HepG2 (cell line): Measurements from ENCODE around the gene CMAS. TPM values are rescaled to one million over a fixed set of nuclear protein-coding genes. Genes with fewer than 3 reads are reported as not detected.

Source experiments
- ATAC-seq: fragments of 200-7000 bp; cut with Tn5 transposase; 3 replicates; pipeline ENCODE4 v1.9.1; 2020; ENCODE audit warnings: mild to moderate bottlenecking, moderate library complexity
- BruUV-seq: library from RNA; stranded (reverse); fragments of 400-500 nt; replicated peaks from 2 replicates; lab custom pipeline; 2021; lab: Mats Ljungman, UMichigan
- CTCF ChIA-PET: fragments of 300-600 bp; formaldehyde crosslinking; extraction: SDS; loops from one replicate; lab custom pipeline; 2021; ENCODE audit warnings: low total read pairs, inconsistent platforms, low intra/inter-chr PET ratio; lab: Yijun Ruan, JAX
- POLR2A ChIA-PET: fragments of 350-600 bp; sonication (Branson Sonifier 250); formaldehyde crosslinking; loops from one replicate; lab custom pipeline; 2020; ENCODE audit warnings: antibody characterized with exemption, inconsistent platforms; lab: Yijun Ruan, JAX
- DNase-seq: peaks from one replicate; pipeline ENCODE4 v3.0.0-alpha.2; 2015; ENCODE audit warnings: low spot score
- FAIRE-seq: peaks from 3 replicates; lab custom pipeline; 2011; peaks lifted over from hg19 to GRCh38; lab: Jason Lieb, UNC
- H2AFZ ChIP-seq: one replicate; pipeline ENCODE4 v1.6.1; 2011; ENCODE audit warnings: low read length, inconsistent platforms
- H3K27ac ChIP-seq: fragments of 300-600 bp; 3 replicates; pipeline ENCODE4 v1.8.0; 2011; ENCODE audit warnings: mixed run types, mild to moderate bottlenecking, mixed read lengths, low read length, inconsistent platforms; ENCODE audit not compliant: insufficient read depth; ENCODE audit errors: extremely low read length
- H3K27me3 ChIP-seq, 2 experiments: fragments of 200-600 bp in 1 of 2; 2 replicates in 1 of 2; 3 replicates in 1 of 2; pipeline versions ENCODE4 v1.6.0 to v1.8.0; 2011; ENCODE audit warnings: low read length in 2 of 2, mild to moderate bottlenecking in 2 of 2, moderate library complexity in 2 of 2, inconsistent platforms in 1 of 2; ENCODE audit not compliant: insufficient read depth in 2 of 2, control insufficient read depth in 1 of 2
- H3K36me3 ChIP-seq, 2 experiments: fragments of 200-600 bp in 1 of 2; replicated peaks in 1 of 2; 2 replicates in 1 of 2; 3 replicates in 1 of 2; pipeline versions ENCODE4 v1.5.1 to v1.8.0; 2011; ENCODE audit warnings: low read length in 2 of 2, inconsistent platforms in 1 of 2; ENCODE audit not compliant: insufficient read depth in 2 of 2, control insufficient read depth in 1 of 2
- H3K4me1 ChIP-seq: 2 replicates; pipeline ENCODE4 v1.5.1; 2012; ENCODE audit warnings: low read length, inconsistent platforms; ENCODE audit not compliant: insufficient read depth
- H3K4me2 ChIP-seq: 2 replicates; pipeline ENCODE4 v1.6.0; 2011; ENCODE audit warnings: low read depth, low read length, inconsistent platforms
- H3K4me3 ChIP-seq, 3 experiments: fragments of 200-600 bp in 1 of 3; sonication (generic), shearing (Covaris generic) in 1 of 3; replicated peaks in 1 of 3; 2 replicates each; pipeline ENCODE4 v1.5.1; 2011 to 2016; ENCODE audit warnings: low read length in 3 of 3, inconsistent platforms in 2 of 3, low read depth in 2 of 3, mild to moderate bottlenecking in 2 of 3, control low read depth in 1 of 3, mixed read lengths in 1 of 3; ENCODE audit not compliant: insufficient read depth in 1 of 3
- H3K79me2 ChIP-seq: one replicate; pipeline ENCODE4 v1.6.1; 2011; ENCODE audit warnings: low read length, inconsistent platforms; ENCODE audit not compliant: insufficient read depth
- H3K9ac ChIP-seq: 2 replicates; pipeline ENCODE4 v1.6.0; 2011; ENCODE audit warnings: mild to moderate bottlenecking, low read depth, low read length, inconsistent platforms; ENCODE audit not compliant: insufficient read depth
- H3K9me3 ChIP-seq: 2 replicates; pipeline ENCODE4 v1.5.1; 2012; ENCODE audit warnings: mild to moderate bottlenecking, low read length
- H4K20me1 ChIP-seq: 2 replicates; pipeline ENCODE4 v1.6.0; 2011; ENCODE audit warnings: inconsistent platforms, mild to moderate bottlenecking, low read length, moderate library complexity; ENCODE audit not compliant: insufficient read depth
- AGO2 ChIP-seq: fragments of 200-400 bp; formaldehyde crosslinking; optimal IDR thresholded peaks from 2 replicates; pipeline ENCODE3; 2017; ENCODE audit warnings: mild to moderate bottlenecking, low read depth, low read length, moderate library complexity
- MAFG ChIP-seq: sonication (generic); formaldehyde crosslinking; IDR thresholded peaks from 2 replicates; pipeline ENCODE4 v1.5.1; 2020; ENCODE audit warnings: mild to moderate bottlenecking, missing genetic modification reagents
- PBX2 ChIP-seq: IDR thresholded peaks from 2 replicates; pipeline ENCODE4 v1.6.1; 2016; ENCODE audit warnings: control low read depth
- REXO4 ChIP-seq: sonication (generic); formaldehyde crosslinking; IDR thresholded peaks from 2 replicates; pipeline ENCODE4 v1.8.0; 2022; ENCODE audit warnings: missing genetic modification reagents, mild to moderate bottlenecking, borderline replicate concordance
- SUZ12 ChIP-seq: fragments of 150-350 bp; IDR thresholded peaks from 2 replicates; pipeline ENCODE4 v1.6.1; 2014; ENCODE audit warnings: low read depth, low read length
- ZKSCAN5 ChIP-seq: sonication (generic); formaldehyde crosslinking; IDR thresholded peaks from 2 replicates; pipeline ENCODE4 v1.5.1; 2020; ENCODE audit warnings: mild to moderate bottlenecking, missing genetic modification reagents
- ZNF205 ChIP-seq: IDR thresholded peaks from 2 replicates; pipeline ENCODE4 v1.6.1; 2018; ENCODE audit warnings: missing biosample characterization, missing genetic modification reagents
- ZNF24 ChIP-seq: fragments of 450-650 bp; IDR thresholded peaks from 2 replicates; pipeline ENCODE4 v1.6.1; 2017; ENCODE audit warnings: antibody characterized with exemption, mild to moderate bottlenecking
- ZNF550 ChIP-seq: sonication (generic); formaldehyde crosslinking; IDR thresholded peaks from 2 replicates; pipeline ENCODE4 v1.4.0; 2020; ENCODE audit warnings: mild to moderate bottlenecking, missing genetic modification reagents, borderline replicate concordance
- ZNF598 ChIP-seq: sonication (generic); formaldehyde crosslinking; IDR thresholded peaks from 2 replicates; pipeline ENCODE4 v1.5.1; 2020; ENCODE audit warnings: mild to moderate bottlenecking, missing genetic modification reagents, borderline replicate concordance
- ZNF629 ChIP-seq: sonication (generic); formaldehyde crosslinking; conservative IDR thresholded peaks from 2 replicates; pipeline ENCODE4 v1.5.0; 2020; ENCODE audit warnings: missing genetic modification reagents
- WGBS: methylation state at CpG from one replicate; pipeline ENCODE4 v1.1.6; 2017; ENCODE audit warnings: low lambda C conversion rate; 5-methylcytosine and 5-hydroxymethylcytosine counted together
- in situ Hi-C: cut with HindIII; loops from 2 replicates; pipeline ENCODE4 v1.10.0; 2017; ENCODE audit warnings: low pct_unique_long_range_greater_than_20kb; ENCODE audit not compliant: extremely low pct_ligation_motif_present
- intact Hi-C: fragments of 100-400 bp; cut with micrococcal nuclease; formaldehyde crosslinking; loops from one replicate; pipeline ENCODE4 v1.10.0; 2022; ENCODE audit not compliant: unreplicated experiment
- polyA plus RNA-seq, 8 experiments: library from polyadenylated mRNA; depleted of rRNA in 3 of 8; stranded (reverse) in 7 of 8; unstranded in 1 of 8; fragments of >200 nt; fragmentation: Illumina TruSeq in 4 of 8; extraction: Trizol in 4 of 8; gene quantifications; 2 replicates each; pipeline versions ENCODE4 v1.2.1 to v1.2.3, GENCODE V29; 2011 to 2016; ENCODE audit warnings: low read depth in 4 of 8, missing spikeins in 1 of 8, mixed read lengths in 1 of 8; ENCODE audit not compliant: insufficient read depth in 1 of 8
- total RNA-seq, 5 experiments: library from RNA; depleted of rRNA; stranded (reverse); fragments of >200 nt; fragmentation: Illumina TruSeq; extraction: Trizol; gene quantifications; 2 replicates each; pipeline ENCODE4 v1.2.3, GENCODE V29; 2016; ENCODE audit warnings: low read depth in 1 of 5

The CMAS gene
- total and polyA plus RNA-seq, 2 of the 13 experiments (the other 11 are each of a cell fraction or from before 2014, with no cell fraction given), result 14.0 to 21.3 TPM

GRCh38 chr12:22014041-22014782 lies 31.8 kb upstream of the CMAS start:
- WGBS, result 8% methylated on average over 7 of the region's 7 CpGs
- in situ Hi-C loops, result no loop called here
- Histone ChIP-seq H3K27ac (no peak overlapping the region), H3K27me3 (no peaks in the 10 kb centered on the region; a peak in 1 of 5 replicates), H3K9ac (no peak overlapping the region), H3K4me3 (no peak overlapping the region), H4K20me1 (no peaks in the 10 kb centered on the region), H3K79me2 (no peaks in the 10 kb centered on the region), H3K9me3 (no peaks in the 10 kb centered on the region), H2AFZ (no peak overlapping the region), H3K4me1 (peaks cover 8% of the 10 kb centered on the region), H3K4me2 (peak overlapping the region; percentile 5; the same call in 1 of the 2 replicates), H3K36me3 (no peaks in the 10 kb centered on the region)
- BruUV-seq, result no TSS peak
- ATAC-seq (no peak), DNase-seq (no peak), FAIRE-seq (no peak)
- intact Hi-C loops, result no loop called here
- TF ChIP-seq SUZ12 (no peak), ZNF205 (no peak), PBX2 (CRISPR knock-in tag) (no peak), ZNF629 (no peak), REXO4 (CRISPR knock-in tag) (no peak), AGO2 (no peak), ZKSCAN5 (CRISPR knock-in tag) (no peak), ZNF550 (no peak), ZNF598 (no peak), MAFG (CRISPR knock-in tag) (no peak), ZNF24 (no peak)
- ChIA-PET POLR2A (no interaction called here), CTCF (no interaction called here)
